ENCODE measurements around the gene KCNJ16. TPM values are rescaled to one million over a fixed set of nuclear protein-coding genes. Genes with fewer than 3 reads are reported as not detected.

Gene KCNJ16
- total and polyA plus RNA-seq, 9 of the 15 experiments (the other 6 are each of a cell fraction or from before 2014, with no cell fraction given): 0.01 to 0.75 (median 0.07) TPM; not detected in 4

- peak; percentile 62 for TF ChIP-seq VEZF1 (CRISPR knock-in tag; IDR thresholded peaks at IDR 0.05)
- TF ChIP-seq FOS (IDR thresholded peaks at IDR 0.05; ENCODE audit: extremely low read depth, insufficient read length): no peak
- no peak for TF ChIP-seq ZNF12 (CRISPR knock-in tag; IDR thresholded peaks at IDR 0.05)
- TF ChIP-seq ZZZ3 (IDR thresholded peaks at IDR 0.05): no peak
- no peak for TF ChIP-seq CHCHD3 (CRISPR knock-in tag; IDR thresholded peaks at IDR 0.05)
- peak; percentile 68; the same call in 1 of the 2 replicates for TF ChIP-seq ELF4 (CRISPR knock-in tag; IDR thresholded peaks at IDR 0.05)
- no peak for TF ChIP-seq SAFB (IDR thresholded peaks at IDR 0.05; ENCODE audit: borderline replicate concordance, low read depth, low read length)
- TF ChIP-seq ZNF518B (CRISPR knock-in tag; IDR thresholded peaks at IDR 0.05): no peak
- TF ChIP-seq ZNF75A (CRISPR knock-in tag; IDR thresholded peaks at IDR 0.05): no peak
- no peak for TF ChIP-seq ZNF740 (CRISPR knock-in tag; IDR thresholded peaks at IDR 0.05)
- no peak for TF ChIP-seq ZNF740 (tag; IDR thresholded peaks at IDR 0.05)
- no peak for TF ChIP-seq HNRNPK (IDR thresholded peaks at IDR 0.05; ENCODE audit: low read depth, low read length, poor library complexity, severe bottlenecking)
- no peak for TF ChIP-seq CBFA2T2 (conservative IDR thresholded peaks at IDR 0.05)
- no peak for TF ChIP-seq HINFP (tag; conservative IDR thresholded peaks at IDR 0.05; ENCODE audit: low read depth)
- peak; percentile 97 for TF ChIP-seq CREB1 (IDR thresholded peaks at IDR 0.05)
- TF ChIP-seq CREB1 (CRISPR knock-in tag; IDR thresholded peaks at IDR 0.05): peak; percentile 96
- no peak for TF ChIP-seq ARID4B (CRISPR knock-in tag; IDR thresholded peaks at IDR 0.05)
These were observed 53.8 kb downstream of the KCNJ16 start (continued) for GRCh38 chr17:70128727-70129238.
